SU-DHL-6 (cell line): ENCODE data around the gene TADA3.

Experiments
- EZH2phosphoT487 ChIP-seq: fragments of 200-600 bp; sonication (generic), shearing (Covaris generic); conservative IDR thresholded peaks from 2 replicates; pipeline ENCODE4 v1.6.1; 2018; ENCODE audit warnings: mild to moderate bottlenecking, antibody characterized with exemption, low read length, moderate library complexity, mixed read lengths
- TF ChIP-seq, protein P1 (sequence below): fragments of 200-600 bp; sonication (generic); IDR thresholded peaks from one replicate; pipeline ENCODE4 v1.5.1; 2017; ENCODE audit warnings: antibody characterized with exemption, mild to moderate bottlenecking, low read length, moderate library complexity; ENCODE audit not compliant: insufficient read depth, poor library complexity, severe bottlenecking

DNA sequence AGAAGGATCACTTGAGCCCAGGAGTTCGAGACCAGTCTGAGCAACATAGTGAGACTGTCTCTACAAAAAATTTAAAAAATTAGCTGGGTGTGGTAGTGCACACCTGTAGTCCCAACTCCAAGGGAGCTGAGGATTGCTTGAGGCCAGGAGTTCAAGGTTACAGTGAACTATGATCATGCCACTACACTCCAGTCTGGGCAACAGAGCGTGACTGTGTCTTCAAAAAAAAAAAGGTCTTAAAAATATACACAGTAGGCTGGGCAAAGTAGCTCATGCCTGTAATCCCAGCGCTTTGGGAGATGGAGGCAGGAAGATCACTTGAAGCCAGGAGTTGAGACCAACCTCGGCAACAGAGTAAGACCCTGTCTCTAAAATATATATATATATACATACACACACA is 11.4 kb downstream of the TADA3 start:
- TF ChIP-seq, protein P1, sequence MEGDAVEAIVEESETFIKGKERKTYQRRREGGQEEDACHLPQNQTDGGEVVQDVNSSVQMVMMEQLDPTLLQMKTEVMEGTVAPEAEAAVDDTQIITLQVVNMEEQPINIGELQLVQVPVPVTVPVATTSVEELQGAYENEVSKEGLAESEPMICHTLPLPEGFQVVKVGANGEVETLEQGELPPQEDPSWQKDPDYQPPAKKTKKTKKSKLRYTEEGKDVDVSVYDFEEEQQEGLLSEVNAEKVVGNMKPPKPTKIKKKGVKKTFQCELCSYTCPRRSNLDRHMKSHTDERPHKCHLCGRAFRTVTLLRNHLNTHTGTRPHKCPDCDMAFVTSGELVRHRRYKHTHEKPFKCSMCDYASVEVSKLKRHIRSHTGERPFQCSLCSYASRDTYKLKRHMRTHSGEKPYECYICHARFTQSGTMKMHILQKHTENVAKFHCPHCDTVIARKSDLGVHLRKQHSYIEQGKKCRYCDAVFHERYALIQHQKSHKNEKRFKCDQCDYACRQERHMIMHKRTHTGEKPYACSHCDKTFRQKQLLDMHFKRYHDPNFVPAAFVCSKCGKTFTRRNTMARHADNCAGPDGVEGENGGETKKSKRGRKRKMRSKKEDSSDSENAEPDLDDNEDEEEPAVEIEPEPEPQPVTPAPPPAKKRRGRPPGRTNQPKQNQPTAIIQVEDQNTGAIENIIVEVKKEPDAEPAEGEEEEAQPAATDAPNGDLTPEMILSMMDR: no peak
- no peak for TF ChIP-seq EZH2phosphoT487
